GM12878 (cell line): ENCODE measurements around the gene SYPL1. TPM values are rescaled to one million over a fixed set of nuclear protein-coding genes. Genes with fewer than 3 reads are reported as not detected.

Experiments
- ATAC-seq: fragments of 200-7000 bp; cut with Tn5 transposase; 3 replicates; pipeline ENCODE4 v1.9.1; 2020; ENCODE audit warnings: mild to moderate bottlenecking, moderate library complexity
- BruUV-seq: library from RNA; stranded (reverse); fragments of 400-500 nt; replicated peaks from 2 replicates; lab custom pipeline; 2021; lab: Mats Ljungman, UMichigan
- CTCF ChIA-PET: fragments of 300-600 bp; sonication (Branson Sonifier 250); formaldehyde crosslinking; extraction: SDS; loops from one replicate; lab custom pipeline; 2021; ENCODE audit warnings: inconsistent platforms; lab: Yijun Ruan, JAX
- POLR2A ChIA-PET: fragments of 350-600 bp; formaldehyde crosslinking; extraction: SDS; loops from one replicate; lab custom pipeline; 2021; ENCODE audit warnings: inconsistent platforms; lab: Charles Lee
- RAD21 ChIA-PET: fragments of 300-600 bp; sonication (Branson Sonifier 250); formaldehyde crosslinking; loops from one replicate; lab custom pipeline; 2023; ENCODE audit warnings: antibody characterized with exemption; ENCODE audit not compliant: unreplicated experiment; lab: Charles Lee
- SMC1A ChIA-PET: fragments of 300-600 bp; sonication (Branson Sonifier 250); formaldehyde crosslinking; loops from one replicate; lab custom pipeline; 2023; ENCODE audit not compliant: unreplicated experiment, uncharacterized antibody; lab: Charles Lee
- DNase-seq: peaks from one replicate; pipeline ENCODE4 v3.0.0-alpha.2; 2011; ENCODE audit warnings: low read depth, low spot score
- FAIRE-seq: peaks from 3 replicates; lab custom pipeline; 2011; peaks lifted over from hg19 to GRCh38; lab: Jason Lieb, UNC
- H2AFZ ChIP-seq: 2 replicates; pipeline ENCODE4 v1.6.0; 2011; ENCODE audit warnings: low read depth, low read length, control low read depth; ENCODE audit not compliant: control insufficient read depth
- H3K27ac ChIP-seq: 2 replicates; pipeline ENCODE4 v1.5.1; 2011; ENCODE audit warnings: control low read depth; ENCODE audit not compliant: control insufficient read depth, insufficient read depth
- H3K27me3 ChIP-seq, 2 experiments: replicated peaks in 1 of 2; 2 replicates each; pipeline versions ENCODE4 v1.6.0 to v1.6.1; 2011; ENCODE audit warnings: low read length in 1 of 2; ENCODE audit not compliant: control insufficient read depth in 2 of 2, insufficient read depth in 2 of 2
- H3K36me3 ChIP-seq, 2 experiments: 2 replicates each; pipeline ENCODE4 v1.5.1; 2011; ENCODE audit warnings: low read length in 1 of 2; ENCODE audit not compliant: control insufficient read depth in 2 of 2, insufficient read depth in 2 of 2
- H3K4me1 ChIP-seq: 2 replicates; pipeline ENCODE4 v1.6.1; 2011; ENCODE audit warnings: mild to moderate bottlenecking, low read length, moderate library complexity, mixed read lengths; ENCODE audit not compliant: control insufficient read depth, insufficient read depth
- H3K4me2 ChIP-seq: 2 replicates; pipeline ENCODE4 v1.6.0; 2011; ENCODE audit warnings: control low read depth; ENCODE audit not compliant: control insufficient read depth, insufficient read depth
- H3K4me3 ChIP-seq: fragments of 200-600 bp; sonication (generic); 2 replicates; pipeline ENCODE4 v1.5.1; 2016
- H3K79me2 ChIP-seq: 2 replicates; pipeline ENCODE4 v1.6.0; 2011; ENCODE audit warnings: low read length; ENCODE audit not compliant: control insufficient read depth, insufficient read depth
- H3K9ac ChIP-seq: 2 replicates; pipeline ENCODE4 v1.8.0; 2011; ENCODE audit warnings: low read length, control low read depth, mixed read lengths; ENCODE audit not compliant: control insufficient read depth, insufficient read depth
- H3K9me3 ChIP-seq: replicated peaks from 3 replicates; pipeline ENCODE4 v1.5.1; 2011; ENCODE audit warnings: mild to moderate bottlenecking, low read length; ENCODE audit not compliant: control insufficient read depth, insufficient read depth
- H4K20me1 ChIP-seq: 2 replicates; pipeline ENCODE4 v1.6.0; 2011; ENCODE audit not compliant: control insufficient read depth, insufficient read depth
- CBX5 ChIP-seq: sonication (generic); IDR thresholded peaks from 2 replicates; pipeline ENCODE4 v1.6.1; 2016; ENCODE audit warnings: low read depth, moderate library complexity, mild to moderate bottlenecking, inconsistent platforms
- CREM ChIP-seq: IDR thresholded peaks from 2 replicates; pipeline ENCODE4 v1.6.1; 2014; ENCODE audit warnings: antibody characterized with exemption, low read depth
- CTCF ChIP-seq, 3 experiments: IDR thresholded peaks in 2 of 3; conservative IDR thresholded peaks in 1 of 3; 2 replicates each; pipeline ENCODE4 v1.5.1; 2011; ENCODE audit warnings: low read depth in 3 of 3, low read length in 3 of 3, mild to moderate bottlenecking in 3 of 3, control low read depth in 2 of 3, moderate library complexity in 2 of 3, inconsistent platforms in 1 of 3, mixed read lengths in 1 of 3; ENCODE audit not compliant: control insufficient read depth in 2 of 3, insufficient read depth in 1 of 3; ENCODE audit errors: extremely low read depth in 1 of 3
- EGR1 ChIP-seq, 2 experiments: IDR thresholded peaks; 1 replicate in 1 of 2; 2 replicates in 1 of 2; pipeline ENCODE4 v1.6.1; 2011 to 2012; ENCODE audit warnings: low read depth in 2 of 2, low read length in 2 of 2, borderline replicate concordance in 1 of 2, mild to moderate bottlenecking in 1 of 2, moderate library complexity in 1 of 2
- EP300 ChIP-seq, 2 experiments: fragments of 150-350 bp in 1 of 2; IDR thresholded peaks; 2 replicates each; pipeline ENCODE4 v1.6.1; 2011 to 2012; ENCODE audit warnings: low read depth in 2 of 2, low read length in 2 of 2, borderline replicate concordance in 1 of 2, improper control_type of control experiment in 1 of 2, inconsistent platforms in 1 of 2; ENCODE audit not compliant: control insufficient read depth in 1 of 2
- ETV6 ChIP-seq, 2 experiments: fragments of 450-650 bp in 1 of 2; IDR thresholded peaks in 1 of 2; conservative IDR thresholded peaks in 1 of 2; 2 replicates each; pipeline ENCODE4 v1.6.1; 2014; ENCODE audit warnings: antibody characterized with exemption in 1 of 2, borderline replicate concordance in 1 of 2, low read depth in 1 of 2, mild to moderate bottlenecking in 1 of 2, moderate library complexity in 1 of 2
- HDAC6 ChIP-seq: fragments of 200-600 bp; sonication (generic); IDR thresholded peaks from one replicate; pipeline ENCODE4 v1.8.0; 2017; ENCODE audit warnings: antibody characterized with exemption; ENCODE audit not compliant: unreplicated experiment
- MAX ChIP-seq: IDR thresholded peaks from 2 replicates; pipeline ENCODE4 v1.6.1; 2012; ENCODE audit warnings: low read depth, low read length, improper control_type of control experiment
- RB1 ChIP-seq: fragments of 450-650 bp; formaldehyde crosslinking; IDR thresholded peaks from 2 replicates; pipeline ENCODE4 v1.6.1; 2017; ENCODE audit warnings: mild to moderate bottlenecking, borderline replicate concordance
- SMAD5 ChIP-seq: IDR thresholded peaks from 2 replicates; pipeline ENCODE4 v1.6.1; 2016; ENCODE audit warnings: antibody characterized with exemption, low read depth
- SMARCA5 ChIP-seq: fragments of 450-650 bp; IDR thresholded peaks from 2 replicates; pipeline ENCODE4 v1.6.1; 2017; ENCODE audit warnings: mild to moderate bottlenecking
- SREBF2 ChIP-seq: IDR thresholded peaks from 2 replicates; pipeline ENCODE4 v1.6.1; 2012; ENCODE audit warnings: mild to moderate bottlenecking, low read length
- TARDBP ChIP-seq: IDR thresholded peaks from 2 replicates; pipeline ENCODE4 v1.6.1; 2016; ENCODE audit warnings: borderline replicate concordance
- ZNF207 ChIP-seq: fragments of 450-650 bp; IDR thresholded peaks from 2 replicates; pipeline ENCODE4 v1.6.1; 2014; ENCODE audit warnings: antibody characterized with exemption, mild to moderate bottlenecking, borderline replicate concordance
- ZNF24 ChIP-seq: fragments of 450-650 bp; IDR thresholded peaks from 2 replicates; pipeline ENCODE4 v1.6.1; 2017; ENCODE audit warnings: antibody characterized with exemption, mild to moderate bottlenecking
- ZNF687 ChIP-seq: fragments of 450-650 bp; IDR thresholded peaks from 2 replicates; pipeline ENCODE4 v1.6.1; 2017; ENCODE audit warnings: mild to moderate bottlenecking, moderate library complexity
- WGBS: methylation state at CpG from one replicate; pipeline ENCODE4 v1.1.6; 2016; ENCODE audit warnings: low lambda C conversion rate; ENCODE audit not compliant: insufficient replicate concordance, insufficient coverage; ENCODE audit errors: missing lambda C conversion rate; 5-methylcytosine and 5-hydroxymethylcytosine counted together
- in situ Hi-C: fragments of 300-500 bp; cut with MboI; formaldehyde crosslinking; loops from 9 replicates; pipeline ENCODE4 v1.14.3; 2018; ENCODE audit warnings: mixed read lengths
- intact Hi-C: fragments of 100-400 bp; cut with micrococcal nuclease; formaldehyde crosslinking; loops from one replicate; pipeline ENCODE4 v1.14.2; 2022; ENCODE audit not compliant: unreplicated experiment
- polyA plus RNA-seq, 11 experiments: library from polyadenylated mRNA; depleted of rRNA in 4 of 11; unstranded in 6 of 11; stranded (reverse) in 5 of 11; fragments of >200 nt; fragmentation: Nextera tagmentation in 4 of 11; fragmentation: Illumina TruSeq in 1 of 11; extraction: Ambion mirVana in 4 of 11; extraction: Trizol in 1 of 11; gene quantifications; 1 replicate in 1 of 11; 2 replicates in 10 of 11; pipeline versions ENCODE4 v1.2.1 to v1.2.3, GENCODE V29; 2011 to 2016; ENCODE audit warnings: inconsistent platforms in 2 of 11, missing spikeins in 2 of 11, low read depth in 1 of 11
- total RNA-seq, 4 experiments: library from RNA; depleted of rRNA in 3 of 4; stranded (reverse); fragments of >200 nt in 3 of 4; fragmentation: Illumina TruSeq in 1 of 4; extraction: Trizol in 1 of 4; gene quantifications; 2 replicates each; pipeline versions ENCODE4 v1.2.1 to v1.2.3, GENCODE V29; 2013 to 2021

SYPL1 gene
- total and polyA plus RNA-seq, 10 of the 15 experiments (the other 5 are each of a cell fraction or from before 2014, with no cell fraction given) = 34.5 to 177 (median 87.3) TPM

GRCh38 chr7:106062006-106062405 is 50.1 kb downstream of the SYPL1 start:
- SMC1A ChIA-PET = interaction anchor here (0.6 to 8.8 kb wide), 3 partner anchors 11 to 92 kb away, joined by 7 to 223 read pairs (median 164); no protein-coding TSS in a partner anchor
- in situ Hi-C loops = no loop called here

More at GRCh38 chr7:106062006-106062405, 50.1 kb downstream of the SYPL1 start:
- 63% methylated on average over 7 of the region's 7 CpGs for WGBS
- no peak for DNase-seq
- no peak for FAIRE-seq
- Histone ChIP-seq H2AFZ (peak overlapping the region; percentile 55), H3K4me2 (peak overlapping the region; percentile 86), H4K20me1 (no peaks in the 10 kb centered on the region), H3K27me3 (no peaks in the 10 kb centered on the region), H3K4me3 (peak overlapping the region; percentile 27; the same call in 1 of the 2 replicates), H3K36me3 (no peaks in the 10 kb centered on the region), H3K27ac (peak overlapping the region; percentile 91), H3K4me1 (peaks cover 74% of the 10 kb centered on the region), H3K9me3 (peaks cover 18% of the 10 kb centered on the region; the same call in 2 of the 3 replicates), H3K9ac (peak overlapping the region; percentile 49), H3K79me2 (no peaks in the 10 kb centered on the region)
- peak; percentile 7 for ATAC-seq
- TF ChIP-seq ZNF24 = no peak
- TF ChIP-seq HDAC6 = peak; percentile 22
- TF ChIP-seq EP300 (IDR thresholded peaks at IDR 0.05; ENCODE audit: borderline replicate concordance in 1 of 2, control insufficient read depth in 1 of 2, low read depth in 2 of 2, low read length in 2 of 2) = no peak
- no peak for TF ChIP-seq ZNF687
- TF ChIP-seq CREM = 0 out of 2 replicates have a peak, but pooled peaks have one; percentile 13
- 0 out of 2 replicates have a peak, but pooled peaks have one; percentile 2 for TF ChIP-seq MAX
- TF ChIP-seq TARDBP = no peak
- 0 out of 4 replicates have a peak, but pooled peaks of 1 of the 2 experiments have one; percentile 6 for TF ChIP-seq ETV6 (conservative IDR thresholded peaks at IDR 0.05 in 1 of 2, IDR thresholded peaks at IDR 0.05 in 1 of 2; ENCODE audit: borderline replicate concordance in 1 of 2, low read depth in 1 of 2)
- TF ChIP-seq CBX5 = no peak
- no peak for TF ChIP-seq RB1
- TF ChIP-seq CTCF (IDR thresholded peaks at IDR 0.05 in 2 of 3, conservative IDR thresholded peaks at IDR 0.05 in 1 of 3; ENCODE audit: control insufficient read depth in 2 of 3, extremely low read depth in 1 of 3, insufficient read depth in 1 of 3, low read depth in 3 of 3, low read length in 3 of 3) = 0 out of 6 replicates have a peak, but pooled peaks of 1 of the 3 experiments have one; percentile 2
- TF ChIP-seq SREBF2 = no peak
- no peak for TF ChIP-seq ZNF207
- TF ChIP-seq SMAD5 = 0 out of 2 replicates have a peak, but pooled peaks have one; percentile 21
- TF ChIP-seq SMARCA5 = no peak
- no peak for TF ChIP-seq EGR1 (IDR thresholded peaks at IDR 0.05; ENCODE audit: borderline replicate concordance in 1 of 2, low read depth in 2 of 2, low read length in 2 of 2)
- ChIA-PET CTCF (interaction anchor here (0.6 to 9.2 kb wide), 3 partner anchors 10 to 494 kb away, joined by 3 to 288 read pairs (median 11); no protein-coding TSS in a partner anchor), POLR2A (interaction anchor here (0.6 to 6.2 kb wide), 6 partner anchors 10 to 307 kb away, joined by 3 to 47 read pairs (median 3); partner anchors contain the start of gene SYPL1), RAD21 (interaction anchor here (1.1 to 6.0 kb wide), 3 partner anchors 12 to 88 kb away, joined by 3 to 118 read pairs (median 4); no protein-coding TSS in a partner anchor)
- intact Hi-C loops = loop anchor here (1.0 kb wide), 1 partner anchor 9 kb away; no protein-coding TSS in a partner anchor
- no TSS peak for BruUV-seq
